ENCODE data around the gene CAMK1. TPM values are rescaled to one million over a fixed set of nuclear protein-coding genes. Genes with fewer than 3 reads are reported as not detected.

Gene CAMK1
- total RNA-seq, 1 donor from 2014 or later, result 35.7 TPM

DNA sequence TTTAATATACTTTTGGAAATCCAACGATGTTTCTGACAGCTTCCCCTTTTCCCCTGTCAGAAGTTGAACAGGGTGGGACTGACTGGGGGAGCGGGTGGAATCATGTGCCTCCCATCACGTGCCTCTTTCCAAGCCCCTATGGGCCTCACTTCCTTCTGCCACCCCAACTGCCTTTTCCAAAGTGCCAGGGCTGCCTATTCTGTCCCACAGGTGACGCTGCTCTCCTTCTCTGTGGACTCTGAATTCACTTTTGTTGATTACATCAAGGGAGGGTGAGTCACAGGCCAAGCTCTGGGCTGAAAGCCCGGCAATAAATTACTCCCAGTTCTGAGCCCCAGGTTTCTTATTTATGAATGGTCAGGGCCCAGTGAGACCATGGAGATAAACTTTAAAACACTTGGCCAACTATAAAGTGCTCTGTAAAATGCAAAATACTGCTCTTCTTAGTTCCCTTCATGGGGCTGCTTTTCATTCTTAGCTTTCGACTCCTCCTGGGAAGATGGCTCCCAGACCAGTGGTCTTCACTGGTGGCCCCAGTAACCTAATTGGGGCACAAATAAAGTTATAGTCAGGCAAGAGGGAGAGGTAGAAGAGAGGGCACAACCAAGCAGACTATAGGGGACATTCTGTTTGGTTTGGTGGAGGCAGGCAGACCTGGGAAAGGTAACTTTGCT, 53.8 kb downstream of the CAMK1 start:
- intact Hi-C loops (cut with DNase I), result no loop called here
- no peaks in the 10 kb centered on the region for H3K36me3 ChIP-seq
- H3K4me1 ChIP-seq, result peaks cover 4% of the 10 kb centered on the region
- TF ChIP-seq, protein P1, sequence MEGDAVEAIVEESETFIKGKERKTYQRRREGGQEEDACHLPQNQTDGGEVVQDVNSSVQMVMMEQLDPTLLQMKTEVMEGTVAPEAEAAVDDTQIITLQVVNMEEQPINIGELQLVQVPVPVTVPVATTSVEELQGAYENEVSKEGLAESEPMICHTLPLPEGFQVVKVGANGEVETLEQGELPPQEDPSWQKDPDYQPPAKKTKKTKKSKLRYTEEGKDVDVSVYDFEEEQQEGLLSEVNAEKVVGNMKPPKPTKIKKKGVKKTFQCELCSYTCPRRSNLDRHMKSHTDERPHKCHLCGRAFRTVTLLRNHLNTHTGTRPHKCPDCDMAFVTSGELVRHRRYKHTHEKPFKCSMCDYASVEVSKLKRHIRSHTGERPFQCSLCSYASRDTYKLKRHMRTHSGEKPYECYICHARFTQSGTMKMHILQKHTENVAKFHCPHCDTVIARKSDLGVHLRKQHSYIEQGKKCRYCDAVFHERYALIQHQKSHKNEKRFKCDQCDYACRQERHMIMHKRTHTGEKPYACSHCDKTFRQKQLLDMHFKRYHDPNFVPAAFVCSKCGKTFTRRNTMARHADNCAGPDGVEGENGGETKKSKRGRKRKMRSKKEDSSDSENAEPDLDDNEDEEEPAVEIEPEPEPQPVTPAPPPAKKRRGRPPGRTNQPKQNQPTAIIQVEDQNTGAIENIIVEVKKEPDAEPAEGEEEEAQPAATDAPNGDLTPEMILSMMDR (IDR thresholded peaks at IDR 0.05), result peak; percentile 69
- no peak overlapping the region for H3K27ac ChIP-seq
- no peaks in the 10 kb centered on the region for H3K27me3 ChIP-seq
- H3K4me3 ChIP-seq, result no peak overlapping the region
- DNase-seq (peak; percentile 79), ATAC-seq (peak; percentile 96)
- no peaks in the 10 kb centered on the region for H3K9me3 ChIP-seq

DNA sequence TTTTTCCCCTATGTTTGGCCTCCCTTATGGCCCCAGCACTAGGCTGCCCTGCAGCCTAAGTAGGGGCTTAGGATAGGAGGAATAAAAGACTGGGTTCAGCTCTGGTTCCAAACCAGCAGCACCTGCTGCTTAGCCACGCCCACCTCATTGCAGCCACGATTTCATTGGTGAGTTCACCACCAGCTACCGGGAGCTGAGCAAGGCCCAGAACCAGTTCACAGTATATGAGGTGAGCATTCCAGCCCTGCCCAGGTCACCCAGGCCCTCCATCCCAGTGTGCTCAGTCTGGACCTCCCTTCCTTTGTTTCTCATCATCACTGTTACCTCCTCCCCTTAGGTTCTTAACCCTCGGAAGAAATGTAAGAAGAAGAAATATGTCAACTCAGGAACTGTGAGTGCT, 54.6 kb downstream of the CAMK1 start:
- peaks cover 4% of the 10 kb centered on the region for H3K4me1 ChIP-seq
- no peaks in the 10 kb centered on the region for H3K27me3 ChIP-seq
- H3K27ac ChIP-seq, result no peak overlapping the region
- TF ChIP-seq, protein P1 (IDR thresholded peaks at IDR 0.05), result no peak
- H3K9me3 ChIP-seq, result no peaks in the 10 kb centered on the region
- no peaks in the 10 kb centered on the region for H3K36me3 ChIP-seq
- intact Hi-C loops (cut with DNase I), result no loop called here
- H3K4me3 ChIP-seq, result no peak overlapping the region
- DNase-seq (no peak), ATAC-seq (peak; percentile 40)

DNA sequence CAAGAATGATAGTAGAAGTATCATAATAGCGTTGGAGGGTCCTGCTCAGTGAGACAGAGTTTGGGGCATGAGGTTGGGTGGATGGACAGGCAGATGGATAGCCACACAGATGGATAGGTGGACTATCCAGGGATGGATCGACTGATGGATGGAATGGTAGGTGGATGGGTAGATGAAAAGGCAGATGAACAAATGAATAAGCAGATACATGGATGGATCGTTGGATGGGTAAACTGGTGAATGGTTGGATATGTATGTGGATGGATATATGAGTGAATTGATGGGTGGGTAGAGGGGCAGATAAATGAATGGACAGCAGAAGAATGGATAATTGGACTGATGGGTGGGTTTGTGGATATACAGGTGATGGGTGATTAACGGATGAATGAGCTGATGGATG, 56.6 kb downstream of the CAMK1 start:
- intact Hi-C loops (cut with DNase I), result no loop called here
- ATAC-seq, result no peak

DNA sequence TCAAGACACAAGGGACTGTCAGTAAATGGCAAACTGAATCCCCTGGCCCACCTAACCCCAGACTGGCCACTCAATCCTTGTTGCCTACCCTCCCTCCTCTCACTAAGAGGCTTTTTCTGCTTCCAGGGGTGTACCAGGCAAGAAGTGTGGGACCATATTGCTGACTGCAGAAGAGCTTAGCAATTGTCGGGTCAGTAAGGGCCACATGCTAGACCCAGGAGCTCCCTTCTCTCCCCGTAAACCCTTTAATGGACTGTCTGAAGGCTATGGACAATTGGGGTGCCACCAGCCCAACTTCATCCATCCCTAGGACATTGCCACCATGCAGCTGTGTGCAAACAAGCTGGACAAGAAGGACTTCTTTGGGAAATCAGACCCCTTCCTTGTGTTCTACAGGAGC, 57.3 kb downstream of the CAMK1 start:
- Histone ChIP-seq H3K36me3 (no peaks in the 10 kb centered on the region), H3K4me3 (no peak overlapping the region), H3K4me1 (peaks cover 4% of the 10 kb centered on the region), H3K9me3 (no peaks in the 10 kb centered on the region), H3K27ac (no peak overlapping the region), H3K27me3 (no peaks in the 10 kb centered on the region)
- ATAC-seq (no peak), DNase-seq (no peak)
- intact Hi-C loops (cut with DNase I), result no loop called here
- TF ChIP-seq, protein P1 (IDR thresholded peaks at IDR 0.05), result no peak

More for the DNA sequence above, 56.6 kb downstream of the CAMK1 start:
- Histone ChIP-seq H3K4me3 (no peak overlapping the region), H3K36me3 (no peaks in the 10 kb centered on the region), H3K4me1 (peaks cover 4% of the 10 kb centered on the region), H3K27ac (no peak overlapping the region), H3K9me3 (no peaks in the 10 kb centered on the region), H3K27me3 (no peaks in the 10 kb centered on the region)
- DNase-seq, result no peak
- TF ChIP-seq, protein P1 (IDR thresholded peaks at IDR 0.05), result no peak

DNA sequence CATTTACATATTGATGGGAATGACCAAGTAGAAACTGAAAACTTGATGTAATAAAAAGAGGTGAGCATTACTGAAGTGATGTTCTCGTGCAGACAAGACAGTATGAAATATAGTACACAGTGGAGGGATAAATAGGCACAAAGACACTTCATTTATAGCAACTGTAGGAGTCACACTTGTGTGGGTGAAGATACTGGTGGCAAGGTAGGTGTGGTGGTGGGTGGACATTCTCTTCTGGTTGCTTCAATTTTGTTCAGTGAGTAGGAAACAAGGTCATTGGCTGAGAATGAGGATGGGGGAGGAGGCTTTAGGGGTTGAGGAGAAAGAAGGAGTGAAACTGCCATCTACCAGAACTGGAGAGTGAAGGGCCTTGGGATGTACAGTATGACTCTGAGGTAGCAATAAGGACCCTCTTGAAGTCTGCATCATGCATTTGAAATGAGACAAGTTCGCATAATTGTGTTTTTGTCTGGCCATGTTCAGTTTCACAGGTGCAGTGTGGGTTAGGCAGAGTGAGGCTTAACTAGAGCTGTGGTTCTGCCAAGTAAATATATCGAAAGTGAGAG, 59.5 kb downstream of the CAMK1 start:
- no peak for ATAC-seq
- Histone ChIP-seq H3K27ac (no peak overlapping the region), H3K4me3 (no peak overlapping the region), H3K36me3 (no peaks in the 10 kb centered on the region), H3K9me3 (no peaks in the 10 kb centered on the region), H3K4me1 (no peaks in the 10 kb centered on the region), H3K27me3 (no peaks in the 10 kb centered on the region)
- intact Hi-C loops (cut with DNase I), result no loop called here
- no peak for DNase-seq
- TF ChIP-seq, protein P1 (IDR thresholded peaks at IDR 0.05), result no peak

Other genes starting within 250 kb of the CAMK1 start
- not detected for gene LHFPL4, start 216.1 kb downstream of the CAMK1 start, total RNA-seq
- 49.2 TPM for gene MTMR14, start 120.4 kb downstream of the CAMK1 start, total RNA-seq
- gene CPNE9, start 66.1 kb downstream of the CAMK1 start, total RNA-seq, result 0.90 TPM
- 23.7 TPM for gene BRPF1, start 38.2 kb downstream of the CAMK1 start, total RNA-seq
- 17.2 TPM for gene OGG1, start 20.0 kb downstream of the CAMK1 start, total RNA-seq
- 55.8 TPM for gene TADA3, start 22.5 kb upstream of the CAMK1 start, total RNA-seq
- gene ARPC4, start 23.1 kb upstream of the CAMK1 start, total RNA-seq, result 148 TPM
- gene TTLL3, start 40.3 kb upstream of the CAMK1 start, total RNA-seq, result 37.3 TPM
- 27.7 TPM for gene RPUSD3, start 74.1 kb upstream of the CAMK1 start, total RNA-seq
- gene CIDEC, start 110.3 kb upstream of the CAMK1 start, total RNA-seq, result not detected
- 28.7 TPM for gene JAGN1, start 120.7 kb upstream of the CAMK1 start, total RNA-seq
- gene IL17RE, start 132.9 kb upstream of the CAMK1 start, total RNA-seq, result 22.6 TPM
- gene IL17RC, start 147.2 kb upstream of the CAMK1 start, total RNA-seq, result 26.9 TPM
- gene CRELD1, start 163.9 kb upstream of the CAMK1 start, total RNA-seq, result 51.4 TPM
- 1.4 TPM for gene PRRT3, start 182.5 kb upstream of the CAMK1 start, total RNA-seq
- 79.4 TPM for gene EMC3, start 216.9 kb upstream of the CAMK1 start, total RNA-seq

Data from upper lobe of right lung (tissue), 1 donor.